Measurements from ENCODE around the gene MUCL3. TPM values are rescaled to one million over a fixed set of nuclear protein-coding genes. Genes with fewer than 3 reads are reported as not detected.
A peak's percentile ranks its signal among the peaks of the same experiment; 100 is the strongest.

Gene MUCL3
- total and polyA plus RNA-seq, 2 of the 8 experiments (the other 6 are each of a cell fraction or from before 2014, with no cell fraction given): 0.15 to 0.37 TPM

GRCh38 chr6:30981942-30982772, 41.4 kb downstream of the MUCL3 start (continued):
- TF ChIP-seq TEAD4 (IDR thresholded peaks at IDR 0.05; ENCODE audit: low read depth, low read length) (peak; percentile 71), RAD21 (IDR thresholded peaks at IDR 0.05 in 1 of 2, conservative IDR thresholded peaks at IDR 0.05 in 1 of 2; ENCODE audit: low read depth in 2 of 2, low read length in 2 of 2) (peak; percentile 38 to 53; a peak in 3 of 4 replicates), KDM4A (IDR thresholded peaks at IDR 0.05; ENCODE audit: low read depth, low read length, severe bottlenecking) (peak; percentile 55), SIN3A (conservative IDR thresholded peaks at IDR 0.05 in 1 of 2, IDR thresholded peaks at IDR 0.05 in 1 of 2; ENCODE audit: low read depth in 1 of 2, low read length in 2 of 2) (peak in 1 of 2 experiments; percentile 22; a peak in 1 of 4 replicates), RXRA (IDR thresholded peaks at IDR 0.05; ENCODE audit: insufficient read depth, low read depth, low read length) (no peak), SP4 (IDR thresholded peaks at IDR 0.05; ENCODE audit: low read length) (no peak), KDM1A (IDR thresholded peaks at IDR 0.05; ENCODE audit: borderline replicate concordance, low read length) (no peak), CTCF (IDR thresholded peaks at IDR 0.05; ENCODE audit: control extremely low read depth in 1 of 3, insufficient read depth in 1 of 3, low read depth in 1 of 3, low read length in 3 of 3) (peak; percentile 39 to 80 (median 65); a peak in 3 of 4 replicates), YY1 (IDR thresholded peaks at IDR 0.05; ENCODE audit: low read depth, low read length) (0 out of 2 replicates have a peak, but pooled peaks have one; percentile 14), CHD2 (IDR thresholded peaks at IDR 0.05; ENCODE audit: low read length) (0 out of 2 replicates have a peak, but pooled peaks have one; percentile 3)

All from H1 (cell line).